Fibroblast of villous mesenchyme (primary cell): ENCODE measurements around the gene TSHZ2. TPM values are rescaled to one million over a fixed set of nuclear protein-coding genes. Genes with fewer than 3 reads are reported as not detected.
A peak's percentile ranks its signal among the peaks of the same experiment; 100 is the strongest.
"Not testable (repeated sequence)": the region's sequence is repeated elsewhere in the genome, so short reads cannot be mapped to it uniquely, and the experiment has no call there.

Experiments
- DNase-seq: peaks from one replicate; pipeline ENCODE4 v3.0.0-alpha.2; 2010; ENCODE audit warnings: low read depth
- H3K4me3 ChIP-seq: 2 replicates; pipeline ENCODE4 v1.5.1; 2011; ENCODE audit warnings: low read depth, mild to moderate bottlenecking, low read length
- total RNA-seq: library from RNA; depleted of rRNA; stranded (reverse); fragments of >200 nt; gene quantifications from 2 replicates; pipeline ENCODE4 v1.2.3, GENCODE V29; 2012
- TF ChIP-seq, protein P1 (sequence below): IDR thresholded peaks from 2 replicates; pipeline ENCODE4 v1.5.1; 2012; ENCODE audit warnings: low read depth, mild to moderate bottlenecking, low read length; ENCODE audit not compliant: insufficient read depth

The TSHZ2 gene
- total RNA-seq, 1 donor: 2.6 TPM

DNA sequence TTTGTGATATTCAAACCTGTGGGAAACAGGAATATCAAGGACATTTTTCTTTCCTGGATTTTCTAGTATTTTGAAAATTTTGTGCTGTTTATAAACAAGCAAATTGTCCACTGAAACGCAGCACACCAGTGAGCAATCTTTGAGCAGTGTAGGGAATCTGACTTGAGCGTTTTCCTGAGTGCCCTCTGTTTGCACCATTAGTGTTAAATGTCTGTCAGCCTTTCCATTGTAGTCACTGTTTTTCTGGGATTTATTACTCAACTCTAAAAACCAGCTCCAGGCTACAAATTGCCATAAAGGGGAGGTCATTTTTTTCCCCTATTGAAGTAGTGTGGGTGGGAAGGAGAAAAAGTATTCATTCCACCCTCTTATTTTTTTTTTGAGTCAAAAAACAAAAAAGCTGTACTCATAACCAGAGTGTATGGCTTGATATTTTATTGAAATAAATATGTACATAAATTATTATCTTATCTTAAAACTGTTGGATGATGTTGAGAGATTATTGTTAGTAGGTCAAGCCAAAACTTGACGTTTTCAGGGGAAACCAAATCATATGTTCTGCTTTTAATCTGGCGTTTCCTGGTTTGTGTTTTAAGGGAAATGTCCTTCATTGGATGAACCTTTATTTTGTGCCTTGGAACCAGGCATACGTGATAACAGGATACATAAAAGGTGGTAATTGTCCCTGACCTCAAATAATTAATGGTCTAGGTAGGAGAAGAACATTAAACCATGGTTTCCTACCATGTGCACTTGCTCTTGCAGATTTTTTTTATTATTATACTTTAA, 51.8 kb downstream of the TSHZ2 start:
- TF ChIP-seq, protein P1, sequence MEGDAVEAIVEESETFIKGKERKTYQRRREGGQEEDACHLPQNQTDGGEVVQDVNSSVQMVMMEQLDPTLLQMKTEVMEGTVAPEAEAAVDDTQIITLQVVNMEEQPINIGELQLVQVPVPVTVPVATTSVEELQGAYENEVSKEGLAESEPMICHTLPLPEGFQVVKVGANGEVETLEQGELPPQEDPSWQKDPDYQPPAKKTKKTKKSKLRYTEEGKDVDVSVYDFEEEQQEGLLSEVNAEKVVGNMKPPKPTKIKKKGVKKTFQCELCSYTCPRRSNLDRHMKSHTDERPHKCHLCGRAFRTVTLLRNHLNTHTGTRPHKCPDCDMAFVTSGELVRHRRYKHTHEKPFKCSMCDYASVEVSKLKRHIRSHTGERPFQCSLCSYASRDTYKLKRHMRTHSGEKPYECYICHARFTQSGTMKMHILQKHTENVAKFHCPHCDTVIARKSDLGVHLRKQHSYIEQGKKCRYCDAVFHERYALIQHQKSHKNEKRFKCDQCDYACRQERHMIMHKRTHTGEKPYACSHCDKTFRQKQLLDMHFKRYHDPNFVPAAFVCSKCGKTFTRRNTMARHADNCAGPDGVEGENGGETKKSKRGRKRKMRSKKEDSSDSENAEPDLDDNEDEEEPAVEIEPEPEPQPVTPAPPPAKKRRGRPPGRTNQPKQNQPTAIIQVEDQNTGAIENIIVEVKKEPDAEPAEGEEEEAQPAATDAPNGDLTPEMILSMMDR: no peak
- peak; percentile 21 for DNase-seq
- no peak overlapping the region for H3K4me3 ChIP-seq

DNA sequence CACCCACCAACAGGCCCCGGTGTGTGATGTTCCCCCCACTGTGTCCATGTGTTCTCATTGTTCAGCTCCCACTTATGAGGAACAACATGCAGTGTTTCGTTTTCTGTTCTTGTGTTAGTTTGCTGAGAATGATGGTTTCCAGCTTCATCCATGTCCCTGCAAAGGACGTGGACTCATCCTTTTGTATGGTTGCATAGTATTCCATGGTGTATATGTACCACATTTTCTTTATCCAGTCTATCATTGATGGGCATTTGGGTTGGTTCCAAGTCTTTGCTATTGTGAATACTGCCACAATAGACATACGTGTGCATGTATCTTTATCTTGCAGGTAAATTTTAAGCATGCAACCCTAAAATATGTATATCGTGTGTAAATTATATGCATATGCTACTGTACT, 52.5 kb downstream of the TSHZ2 start:
- H3K4me3 ChIP-seq, DNase-seq: not testable (repeated sequence)

DNA sequence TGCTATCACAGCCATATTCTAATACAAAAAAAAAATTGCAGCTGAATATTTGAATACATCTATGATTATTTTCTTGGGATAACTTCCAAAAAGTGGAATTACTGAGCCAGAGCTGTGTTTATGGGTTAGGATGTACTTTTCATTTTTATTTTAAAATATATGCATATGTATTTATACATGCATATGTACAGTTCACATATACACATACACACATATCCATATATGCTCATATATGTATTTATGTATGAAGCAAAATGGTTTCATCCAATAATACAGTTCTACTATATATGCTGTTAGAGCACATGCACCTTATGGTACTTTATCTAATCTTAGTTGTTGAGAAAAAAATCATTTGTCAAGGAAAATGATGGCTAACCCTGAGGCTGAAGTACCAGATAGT, 54.9 kb downstream of the TSHZ2 start:
- no peak for DNase-seq
- TF ChIP-seq, protein P1: no peak
- H3K4me3 ChIP-seq: no peak overlapping the region

DNA sequence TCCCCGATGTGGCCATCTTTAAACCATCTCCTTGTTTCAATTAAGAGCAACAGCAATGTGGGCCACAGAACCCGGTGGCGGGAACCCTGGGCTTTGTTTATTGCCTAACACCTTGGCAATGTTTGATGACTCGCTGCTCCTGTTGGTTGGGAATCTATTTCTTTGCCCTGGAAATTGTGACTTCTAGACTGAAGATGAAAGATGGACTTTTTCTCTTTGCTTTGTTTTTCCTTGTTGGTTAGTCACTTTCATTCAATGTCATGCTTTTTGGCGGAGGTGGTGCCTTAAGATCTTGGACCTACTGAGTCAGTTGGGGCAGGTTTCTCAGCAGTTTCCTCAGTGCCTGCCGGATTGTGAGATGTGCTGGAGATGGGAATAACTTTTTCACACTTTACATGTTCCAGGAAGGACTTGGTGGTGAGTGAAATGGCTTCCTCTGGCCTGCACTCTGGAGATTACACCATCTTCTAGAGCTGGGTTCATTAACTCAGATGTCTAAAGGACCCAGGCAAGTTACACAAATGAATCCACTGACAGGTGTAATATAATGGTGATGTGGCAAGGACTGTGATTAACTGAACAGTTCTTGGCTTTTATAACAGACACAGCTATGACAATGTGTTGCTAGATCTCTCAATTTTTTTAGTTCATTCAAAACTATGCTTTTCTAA, 56.3 kb downstream of the TSHZ2 start:
- no peak for DNase-seq
- TF ChIP-seq, protein P1: no peak
- no peak overlapping the region for H3K4me3 ChIP-seq

DNA sequence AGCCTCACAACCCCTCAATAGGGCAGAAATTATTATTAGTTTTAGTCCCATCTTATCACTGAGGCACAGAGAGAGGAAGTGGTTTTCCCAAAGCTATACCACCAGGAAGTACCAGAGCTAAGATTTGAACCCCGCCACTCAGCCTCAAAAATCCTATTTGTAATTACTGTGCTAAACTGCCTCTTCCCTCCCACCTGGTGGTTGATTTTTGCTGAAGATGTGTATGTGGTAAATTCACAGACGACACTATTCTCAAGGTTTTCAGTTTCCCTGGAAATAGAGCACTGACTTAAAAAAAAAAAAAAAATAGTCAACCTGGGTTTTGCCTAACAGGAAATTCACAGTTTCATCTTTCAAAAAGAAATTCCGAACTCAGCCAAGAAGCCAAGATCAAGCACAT, 57.9 kb downstream of the TSHZ2 start:
- TF ChIP-seq, protein P1: no peak
- H3K4me3 ChIP-seq: no peak overlapping the region
- DNase-seq: no peak

DNA sequence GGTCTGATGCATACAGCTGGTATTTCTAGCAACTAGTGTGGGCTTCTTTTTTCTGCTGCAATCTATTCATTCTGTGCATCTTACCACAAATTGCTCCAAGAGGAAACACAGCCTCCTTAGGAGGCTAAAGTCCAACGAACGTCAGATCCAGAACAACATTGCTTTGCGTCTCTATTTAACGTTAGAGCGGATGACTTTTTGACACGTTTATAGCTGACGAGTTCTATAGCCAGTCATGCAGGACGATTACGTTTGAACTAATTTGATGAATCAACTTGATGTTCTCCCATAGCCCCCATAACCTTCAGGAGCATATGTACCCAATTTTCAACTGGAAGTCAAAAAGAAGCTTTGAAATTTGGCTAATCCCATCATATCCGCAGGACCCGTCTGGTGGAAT, 59.9 kb downstream of the TSHZ2 start:
- peak; percentile 69 for DNase-seq
- TF ChIP-seq, protein P1: no peak
- H3K4me3 ChIP-seq: no peak overlapping the region

DNA sequence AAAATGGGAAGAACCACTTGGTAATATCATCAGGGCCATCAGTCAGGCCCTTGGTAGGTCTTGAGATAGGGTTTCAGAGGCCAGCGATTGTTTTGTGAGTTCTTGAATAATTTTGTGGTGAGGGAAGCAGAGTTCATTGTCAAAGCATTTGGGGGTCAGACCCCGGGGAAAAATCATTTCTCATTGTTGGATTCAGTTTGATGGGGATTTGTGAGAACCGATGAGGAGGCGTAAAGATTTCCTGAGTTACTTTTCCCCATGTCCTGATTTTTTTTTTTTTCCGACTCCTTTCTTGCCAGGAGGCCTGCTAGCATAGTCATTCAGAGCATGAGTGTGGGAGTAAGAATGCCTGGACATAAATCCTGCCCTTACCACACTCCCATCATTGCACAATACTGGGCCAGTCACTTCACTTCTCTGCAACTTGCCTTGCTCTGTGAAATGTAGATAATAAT, 60.3 kb downstream of the TSHZ2 start:
- TF ChIP-seq, protein P1: no peak
- no peak overlapping the region for H3K4me3 ChIP-seq
- peak; percentile 89 for DNase-seq
